Type B pancreatic cell (in vitro differentiated cells): ENCODE results near the gene KAT5. TPM values are rescaled to one million over a fixed set of nuclear protein-coding genes. Genes with fewer than 3 reads are reported as not detected.

ENCODE experiments used
- total RNA-seq: library from RNA; stranded (reverse); gene quantifications from 2 replicates; pipeline ENCODE4 v1.2.1, GENCODE V29; 2021; ENCODE audit warnings: low replicate concordance

KAT5 gene
- total RNA-seq, 1 donor from 2014 or later, result 61.7 TPM

Other genes starting within 250 kb of the KAT5 start
- 4,133 and 6,276 TPM in 2 replicates for gene MALAT1, start 213.2 kb upstream of the KAT5 start, total RNA-seq
- 79.4 and 80.4 TPM in 2 replicates for gene SCYL1, start 187.2 kb upstream of the KAT5 start, total RNA-seq
- 71.8 and 74.1 TPM in 2 replicates for gene LTBP3, start 153.9 kb upstream of the KAT5 start, total RNA-seq
- gene ZNRD2, start 141.8 kb upstream of the KAT5 start, total RNA-seq, result 32.2 and 33.9 TPM in 2 replicates
- gene FAM89B, start 139.7 kb upstream of the KAT5 start, total RNA-seq, result 55.7 and 56.1 TPM in 2 replicates
- 10.9 and 14.7 TPM in 2 replicates for gene EHBP1L1, start 136.2 kb upstream of the KAT5 start, total RNA-seq
- gene KCNK7, start 116.5 kb upstream of the KAT5 start, total RNA-seq, result 0.36 and 1.1 TPM in 2 replicates
- gene MAP3K11, start 98.0 kb upstream of the KAT5 start, total RNA-seq, result 56.7 and 61.9 TPM in 2 replicates
- gene PCNX3, start 96.5 kb upstream of the KAT5 start, total RNA-seq, result 44.9 and 49.2 TPM in 2 replicates
- 26.5 and 26.8 TPM in 2 replicates for gene SIPA1, start 74.2 kb upstream of the KAT5 start, total RNA-seq
- gene RELA, start 49.3 kb upstream of the KAT5 start, total RNA-seq, result 64.8 and 80.0 TPM in 2 replicates
- 51.7 and 69.4 TPM in 2 replicates for gene RNASEH2C, start 8.5 kb downstream of the KAT5 start, total RNA-seq
- 16.6 and 38.9 TPM in 2 replicates for gene AP5B1, start 68.7 kb downstream of the KAT5 start, total RNA-seq
- gene OVOL1, start 74.8 kb downstream of the KAT5 start, total RNA-seq, result 7.7 and 39.8 TPM in 2 replicates
- 0.76 and 4.2 TPM in 2 replicates for gene SNX32, start 121.7 kb downstream of the KAT5 start, total RNA-seq
- 947 and 981 TPM in 2 replicates for gene CFL1, start 145.9 kb downstream of the KAT5 start, total RNA-seq
- gene MUS81, start 148.2 kb downstream of the KAT5 start, total RNA-seq, result 67.9 and 72.4 TPM in 2 replicates
- 5.5 and 24.5 TPM in 2 replicates for gene EFEMP2, start 160.5 kb downstream of the KAT5 start, total RNA-seq
- not detected in 2 replicates for gene CTSW, start 167.6 kb downstream of the KAT5 start, total RNA-seq
- 50.9 and 74.7 TPM in 2 replicates for gene FIBP, start 176.2 kb downstream of the KAT5 start, total RNA-seq
- 8.2 and 14.3 TPM in 2 replicates for gene CCDC85B, start 178.4 kb downstream of the KAT5 start, total RNA-seq
- 2.1 and 11.1 TPM in 2 replicates for gene FOSL1, start 188.1 kb downstream of the KAT5 start, total RNA-seq
- 27.9 and 31.2 TPM in 2 replicates for gene C11orf68, start 206.8 kb downstream of the KAT5 start, total RNA-seq
- gene DRAP1, start 207.2 kb downstream of the KAT5 start, total RNA-seq, result 49.3 and 66.1 TPM in 2 replicates
- 0.68 TPM in 1 of 2 replicates, not detected in the other for gene TSGA10IP, start 233.2 kb downstream of the KAT5 start, total RNA-seq
- gene SART1, start 249.5 kb downstream of the KAT5 start, total RNA-seq, result 38.9 and 46.0 TPM in 2 replicates